ENCODE measurements around the gene NTMT1. TPM values are rescaled to one million over a fixed set of nuclear protein-coding genes. Genes with fewer than 3 reads are reported as not detected.
"Not testable (repeated sequence)": the region's sequence is repeated elsewhere in the genome, so short reads cannot be mapped to it uniquely, and the experiment has no call there.

NTMT1 gene
- polyA plus RNA-seq, 6 donors from 2014 or later = 30.3 to 57.7 (median 35.4) TPM

- Mint-ChIP-seq H3K4me1 (peaks cover 46 to 78% (median 61%) of the 10 kb centered on the region in 3 donors), H3K27me3 (peaks cover 0 to 15% (median 10%) of the 10 kb centered on the region in 3 donors), H3K36me3 (no peaks in the 10 kb centered on the region), H3K27ac (peak overlapping the region in 5 of 6 donors; percentile 93 to 99 (median 98)), H3K4me3 (peak overlapping the region; percentile 7 to 94 (median 91)), H3K9me3 (peaks cover 0 to 2% (median 0%) of the 10 kb centered on the region in 7 donors)
- no peak for DNase-seq
- no peak for ATAC-seq (ENCODE audit: low read depth in 2 of 2)
Measured at GRCh38 chr9:129627556-129628440, 1.8 kb downstream of the NTMT1 start.

DNA sequence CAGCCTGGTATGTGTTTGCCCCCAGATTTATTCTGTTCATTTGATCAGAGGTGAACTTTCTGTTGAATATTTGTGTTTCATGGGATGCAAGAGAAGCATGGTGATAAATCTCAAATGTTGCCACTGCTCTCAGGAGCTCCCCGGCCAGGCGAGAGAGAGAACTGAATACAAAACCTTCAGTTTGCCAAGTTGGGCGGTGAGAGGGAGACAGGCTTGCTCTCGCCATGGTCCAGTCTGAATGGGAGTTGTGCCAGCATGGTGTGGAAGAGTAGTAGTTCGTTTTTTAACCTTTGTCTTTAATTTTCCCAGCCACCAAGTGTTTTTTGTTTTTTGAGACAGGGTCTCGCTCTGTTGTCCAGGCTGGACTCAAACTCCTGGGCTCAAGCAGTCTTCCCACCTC lies 2.7 kb downstream of the NTMT1 start:
- peaks cover 42 to 78% (median 61%) of the 10 kb centered on the region in 3 donors for H3K4me1 Mint-ChIP-seq
- peak overlapping the region in 4 of 6 donors; percentile 68 to 97 (median 75) for H3K27ac Mint-ChIP-seq
- peak overlapping the region in 4 of 8 donors; percentile 15 to 49 (median 23) for H3K4me3 Mint-ChIP-seq
- no peaks in the 10 kb centered on the region for H3K36me3 Mint-ChIP-seq
- peaks cover 0 to 6% (median 2%) of the 10 kb centered on the region in 3 donors for H3K27me3 Mint-ChIP-seq
- DNase-seq (no peak), ATAC-seq (ENCODE audit: low read depth in 2 of 2) (no peak)
- peaks cover 0 to 2% (median 0%) of the 10 kb centered on the region in 7 donors for H3K9me3 Mint-ChIP-seq

DNA sequence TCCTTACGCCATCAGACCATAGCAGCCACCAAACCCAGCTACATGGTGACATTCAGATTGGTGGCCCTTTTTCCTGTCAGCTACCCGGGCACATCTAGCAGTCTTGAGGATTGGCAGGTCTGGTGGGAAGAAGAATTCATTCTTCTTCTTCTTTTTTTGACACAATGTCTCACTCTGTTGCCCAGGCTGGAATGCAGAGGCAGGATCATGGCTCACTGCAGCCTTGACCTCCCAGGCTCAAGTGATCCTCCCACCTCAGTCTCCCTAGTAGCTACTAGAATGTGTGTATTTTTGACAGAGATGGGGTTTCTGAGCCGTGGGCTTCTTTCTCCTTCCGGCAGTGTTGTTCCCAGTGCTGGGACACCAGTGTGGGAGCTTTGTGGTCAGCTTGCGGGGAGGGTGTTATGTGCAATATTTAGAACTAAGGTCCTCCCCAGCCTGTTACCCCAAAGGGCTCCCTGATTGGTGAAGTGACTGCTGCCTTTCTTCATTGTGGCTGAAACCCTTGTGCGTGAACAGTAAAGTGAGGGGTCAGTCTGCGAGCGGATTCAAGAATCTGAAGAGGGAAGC lies 3.4 kb downstream of the NTMT1 start:
- ATAC-seq (ENCODE audit: low read depth in 2 of 2) (no peak), DNase-seq (no peak)
- Mint-ChIP-seq H3K4me1 (peaks cover 38 to 74% (median 56%) of the 10 kb centered on the region in 3 donors), H3K36me3 (no peaks in the 10 kb centered on the region), H3K27me3 (no peaks in the 10 kb centered on the region), H3K27ac (peak overlapping the region in 3 of 6 donors; percentile 51 to 97 (median 78)), H3K9me3 (peaks cover 0 to 2% (median 0%) of the 10 kb centered on the region in 7 donors), H3K4me3 (peak overlapping the region in 2 of 8 donors; percentile 26 to 49)

- DNase-seq = no peak
- peaks cover 34 to 59% (median 43%) of the 10 kb centered on the region in 3 donors for H3K4me1 Mint-ChIP-seq
- H3K9me3 Mint-ChIP-seq = no peaks in the 10 kb centered on the region
- H3K27ac Mint-ChIP-seq = peak overlapping the region in 4 of 6 donors; percentile 69 to 84 (median 75)
- H3K27me3 Mint-ChIP-seq = no peaks in the 10 kb centered on the region
- peaks cover 0 to 6% of the 10 kb centered on the region in 2 donors for H3K36me3 Mint-ChIP-seq
- H3K4me3 Mint-ChIP-seq = peak overlapping the region in 1 of 8 donors; percentile 59
- no peak for ATAC-seq (ENCODE audit: low read depth in 2 of 2)
Measured at GRCh38 chr9:129630967-129631673, 5.2 kb downstream of the NTMT1 start.

DNA sequence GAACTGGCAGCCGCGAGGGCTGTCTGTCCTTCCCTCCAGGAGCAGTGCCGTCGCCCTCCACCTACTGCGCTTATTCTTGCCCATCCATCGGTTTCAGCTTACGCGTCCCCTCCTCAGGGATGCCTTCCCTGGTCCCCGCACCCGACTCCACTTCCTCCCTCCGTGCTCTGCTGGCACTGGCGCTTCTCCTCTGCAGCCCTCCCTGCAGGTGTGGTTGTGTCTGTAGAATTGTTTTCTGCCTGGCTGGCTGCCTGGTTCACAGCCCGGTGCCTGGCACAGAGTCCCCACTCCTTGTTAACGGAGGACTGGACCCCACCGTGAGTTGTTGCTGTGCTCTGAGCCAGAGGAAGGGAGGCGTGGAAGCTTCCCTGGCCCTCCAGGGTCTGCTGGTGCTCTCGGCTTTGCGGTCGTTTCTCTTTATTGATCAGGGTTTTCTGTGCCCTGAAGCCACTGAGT lies 5.7 kb downstream of the NTMT1 start:
- no peaks in the 10 kb centered on the region for H3K27me3 Mint-ChIP-seq
- H3K4me1 Mint-ChIP-seq = peaks cover 32 to 54% (median 37%) of the 10 kb centered on the region in 3 donors
- DNase-seq = no peak
- no peaks in the 10 kb centered on the region for H3K9me3 Mint-ChIP-seq
- peak overlapping the region in 3 of 8 donors; percentile 6 to 66 (median 59) for H3K4me3 Mint-ChIP-seq
- no peak for ATAC-seq (ENCODE audit: low read depth in 2 of 2)
- H3K36me3 Mint-ChIP-seq = peaks cover 0 to 6% of the 10 kb centered on the region in 2 donors
- H3K27ac Mint-ChIP-seq = peak overlapping the region in 3 of 6 donors; percentile 42 to 83 (median 77)

- peaks cover 0 to 6% of the 10 kb centered on the region in 2 donors for H3K36me3 Mint-ChIP-seq
- DNase-seq (no peak), ATAC-seq (ENCODE audit: low read depth in 2 of 2) (no peak)
- no peak overlapping the region for H3K27ac Mint-ChIP-seq
- no peaks in the 10 kb centered on the region for H3K9me3 Mint-ChIP-seq
- peaks cover 25 to 47% (median 30%) of the 10 kb centered on the region in 3 donors for H3K4me1 Mint-ChIP-seq
- H3K27me3 Mint-ChIP-seq = no peaks in the 10 kb centered on the region
- no peak overlapping the region for H3K4me3 Mint-ChIP-seq
Measured at GRCh38 chr9:129632460-129632859, 6.5 kb downstream of the NTMT1 start.

DNA sequence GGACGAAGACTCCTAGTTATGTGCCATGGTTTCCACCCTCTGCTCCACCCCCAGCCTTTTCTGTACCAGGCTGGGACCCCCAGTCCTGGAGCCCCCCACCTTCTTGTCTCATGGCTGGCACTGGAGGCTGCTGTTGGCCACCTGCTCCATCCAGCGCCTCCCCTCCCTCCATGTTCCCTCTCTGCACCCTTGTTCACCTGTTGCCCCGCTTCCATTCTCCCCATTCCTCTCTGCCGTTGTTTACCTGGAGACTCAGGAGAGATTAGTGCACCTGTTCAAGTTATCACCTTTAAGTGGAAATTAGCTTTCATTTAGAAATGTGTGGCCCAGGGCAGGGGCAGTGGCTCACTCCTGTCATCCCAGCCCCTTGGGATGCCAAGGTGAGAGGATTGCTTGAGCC lies 7.2 kb downstream of the NTMT1 start:
- Mint-ChIP-seq H3K27ac (peak overlapping the region in 1 of 6 donors; percentile 52), H3K4me3 (peak overlapping the region in 1 of 8 donors; percentile 45), H3K4me1 (peaks cover 19 to 42% (median 29%) of the 10 kb centered on the region in 3 donors), H3K36me3 (peaks cover 3 to 6% of the 10 kb centered on the region in 2 donors), H3K9me3 (no peaks in the 10 kb centered on the region), H3K27me3 (no peaks in the 10 kb centered on the region)
- no peak for DNase-seq
- ATAC-seq (ENCODE audit: low read depth in 2 of 2) = no peak

DNA sequence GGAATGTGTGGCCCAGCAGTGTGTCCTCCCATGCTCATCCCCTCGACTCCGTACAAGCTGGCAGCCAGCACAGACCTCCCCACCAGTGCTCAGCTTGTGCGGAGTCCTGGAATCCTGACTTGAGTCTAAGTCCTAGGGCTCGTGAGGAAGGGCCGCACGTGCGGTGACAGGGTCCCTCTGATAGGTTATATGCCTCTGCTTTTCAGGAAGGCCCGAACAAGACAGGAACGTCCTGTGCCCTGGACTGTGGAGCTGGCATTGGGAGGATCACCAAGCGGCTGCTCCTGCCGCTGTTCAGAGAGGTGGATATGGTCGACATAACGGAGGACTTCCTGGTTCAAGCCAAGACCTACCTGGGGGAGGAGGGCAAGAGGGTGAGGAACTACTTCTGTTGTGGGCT lies 7.9 kb downstream of the NTMT1 start:
- H3K36me3 Mint-ChIP-seq = peaks cover 6 to 8% of the 10 kb centered on the region in 2 donors
- no peaks in the 10 kb centered on the region for H3K9me3 Mint-ChIP-seq
- H3K27ac Mint-ChIP-seq = no peak overlapping the region
- no peak overlapping the region for H3K4me3 Mint-ChIP-seq
- H3K4me1 Mint-ChIP-seq = peaks cover 23 to 39% (median 28%) of the 10 kb centered on the region in 3 donors
- ATAC-seq (ENCODE audit: low read depth in 2 of 2) (no peak), DNase-seq (no peak)
- no peaks in the 10 kb centered on the region for H3K27me3 Mint-ChIP-seq

DNA sequence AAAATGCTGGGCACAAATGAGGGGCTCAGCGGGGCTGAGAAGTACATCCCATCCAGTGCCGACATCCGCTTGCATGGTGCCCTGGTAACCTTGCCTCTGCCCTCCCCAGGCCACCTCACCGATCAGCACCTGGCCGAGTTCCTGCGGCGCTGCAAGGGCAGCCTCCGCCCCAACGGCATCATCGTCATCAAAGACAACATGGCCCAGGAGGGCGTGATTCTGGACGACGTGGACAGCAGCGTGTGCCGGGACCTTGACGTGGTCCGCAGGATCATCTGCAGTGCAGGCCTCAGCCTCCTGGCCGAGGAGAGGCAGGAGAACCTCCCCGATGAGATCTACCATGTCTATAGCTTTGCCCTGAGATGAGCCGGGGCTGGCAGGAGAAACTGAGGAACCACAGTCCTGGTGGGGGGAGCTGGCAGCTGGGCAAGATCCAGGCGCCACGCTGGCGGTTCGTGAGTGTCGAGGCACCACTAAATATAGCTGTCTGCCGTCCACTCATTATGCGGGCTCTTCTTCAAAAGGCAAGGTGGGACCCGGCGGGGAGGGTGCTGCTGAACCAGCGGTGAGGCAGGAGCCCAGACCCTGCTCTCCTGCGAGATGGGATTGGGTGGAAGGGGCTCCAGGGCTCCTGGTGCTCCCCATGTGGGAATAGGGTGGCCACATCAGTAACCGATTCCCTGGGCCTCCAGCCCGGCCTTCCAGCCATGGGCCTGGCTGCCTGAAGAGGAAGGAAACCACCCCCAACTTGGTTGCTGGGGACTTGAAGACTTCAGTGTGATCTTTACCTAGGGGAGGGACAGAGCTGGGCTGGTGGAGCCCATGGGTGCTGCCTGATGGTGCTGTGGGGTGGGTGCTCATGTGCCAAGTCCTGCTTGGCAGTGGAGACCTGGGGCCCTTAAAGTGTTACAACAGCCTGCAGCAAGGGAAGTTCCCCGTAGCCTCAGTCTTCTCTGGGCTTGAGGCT lies 9.4 kb downstream of the NTMT1 start:
- Mint-ChIP-seq H3K9me3 (no peaks in the 10 kb centered on the region), H3K36me3 (peaks cover 6 to 8% of the 10 kb centered on the region in 2 donors), H3K4me3 (no peak overlapping the region), H3K27me3 (no peaks in the 10 kb centered on the region), H3K27ac (peak overlapping the region in 2 of 6 donors; percentile 58 to 59), H3K4me1 (peaks cover 24 to 28% (median 28%) of the 10 kb centered on the region in 3 donors)
- ATAC-seq (ENCODE audit: low read depth in 2 of 2) (no peak), DNase-seq (no peak)

DNA sequence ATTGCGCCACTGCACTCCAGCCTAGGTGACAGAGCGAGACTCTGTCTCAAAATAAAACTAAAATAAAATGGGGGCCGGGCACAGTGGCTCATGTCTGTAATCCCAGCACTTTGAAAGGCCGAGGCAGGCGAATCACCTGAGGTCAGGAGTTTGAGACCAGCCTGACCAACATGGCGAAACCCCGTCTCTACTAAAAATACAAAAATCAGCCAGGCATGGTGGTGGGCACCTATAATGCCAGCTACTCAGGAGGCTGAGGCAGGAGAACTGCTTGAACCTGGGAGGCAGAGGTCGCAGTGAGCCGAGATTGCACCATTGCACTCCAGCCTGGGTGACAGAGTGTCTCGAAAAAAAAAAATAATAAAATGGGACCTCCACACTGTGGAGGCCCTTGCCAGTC lies 10.4 kb downstream of the NTMT1 start:
- not testable (repeated sequence) for H3K36me3 Mint-ChIP-seq; H3K27me3 Mint-ChIP-seq; H3K27ac Mint-ChIP-seq; DNase-seq; H3K9me3 Mint-ChIP-seq; ATAC-seq (ENCODE audit: low read depth in 2 of 2)
- peak overlapping the region in 1 of 8 donors; percentile 36 for H3K4me3 Mint-ChIP-seq
- peaks cover 20 to 31% (median 31%) of the 10 kb centered on the region in 3 donors for H3K4me1 Mint-ChIP-seq

GRCh38 chr9:129637102-129637501 lies 11.1 kb downstream of the NTMT1 start:
- no peak for ATAC-seq (ENCODE audit: low read depth in 2 of 2)
- no peak for DNase-seq
- Mint-ChIP-seq H3K4me1 (peaks cover 14 to 27% (median 25%) of the 10 kb centered on the region in 3 donors), H3K27me3 (no peaks in the 10 kb centered on the region), H3K27ac (peak overlapping the region in 1 of 6 donors; percentile 54), H3K9me3 (no peaks in the 10 kb centered on the region), H3K4me3 (peak overlapping the region in 1 of 8 donors; percentile 75), H3K36me3 (peaks cover 6 to 8% of the 10 kb centered on the region in 2 donors)
